GM23338 (cell line): ENCODE measurements around the gene HTT. TPM values are rescaled to one million over a fixed set of nuclear protein-coding genes. Genes with fewer than 3 reads are reported as not detected.

Experiments
- ATAC-seq: fragments of 200-7000 bp; cut with Tn5 transposase; 3 replicates; pipeline ENCODE4 v1.9.1; 2020
- DNase-seq: peaks from one replicate; pipeline ENCODE4 v3.0.0-alpha.2; 2015; ENCODE audit warnings: low spot score
- H2AFZ ChIP-seq: fragments of 200-600 bp; sonication (generic); 2 replicates; pipeline ENCODE4 v1.8.0; 2016; ENCODE audit warnings: antibody characterized with exemption, mild to moderate bottlenecking, moderate library complexity
- H3F3A ChIP-seq: fragments of 200-600 bp; sonication (generic); replicated peaks from 2 replicates; pipeline ENCODE4 v1.8.0; 2017; ENCODE audit warnings: antibody characterized with exemption, mixed run types, low read depth
- H3K27ac ChIP-seq: fragments of 200-600 bp; sonication (generic); 2 replicates; pipeline ENCODE4 v1.6.1; 2016; ENCODE audit warnings: low read depth
- H3K27me3 ChIP-seq: fragments of 200-600 bp; sonication (generic); 2 replicates; pipeline ENCODE4 v1.8.0; 2016; ENCODE audit warnings: mild to moderate bottlenecking, mixed run types, moderate library complexity; ENCODE audit not compliant: insufficient read depth
- H3K36me3 ChIP-seq: fragments of 200-600 bp; sonication (generic); 2 replicates; pipeline ENCODE4 v1.8.0; 2016; ENCODE audit warnings: mild to moderate bottlenecking; ENCODE audit not compliant: insufficient read depth
- H3K4me1 ChIP-seq: fragments of 200-600 bp; sonication (generic); 2 replicates; pipeline ENCODE4 v1.8.0; 2016; ENCODE audit warnings: mild to moderate bottlenecking, moderate library complexity; ENCODE audit not compliant: insufficient read depth
- H3K4me2 ChIP-seq: fragments of 200-600 bp; sonication (generic); 2 replicates; pipeline ENCODE4 v1.7.1; 2017; ENCODE audit warnings: mixed run types
- H3K4me3 ChIP-seq: fragments of 200-600 bp; sonication (generic); 2 replicates; pipeline ENCODE4 v1.6.1; 2016; ENCODE audit warnings: mixed run types
- H3K79me2 ChIP-seq: fragments of 200-600 bp; sonication (generic); replicated peaks from 2 replicates; pipeline ENCODE4 v1.8.0; 2017; ENCODE audit warnings: mild to moderate bottlenecking; ENCODE audit not compliant: insufficient read depth
- H3K9me2 ChIP-seq: fragments of 200-600 bp; sonication (generic); 2 replicates; pipeline ENCODE4 v1.8.0; 2017; ENCODE audit not compliant: insufficient read depth
- H4K20me1 ChIP-seq: fragments of 200-600 bp; sonication (generic); replicated peaks from 2 replicates; pipeline ENCODE4 v1.8.0; 2017; ENCODE audit warnings: mild to moderate bottlenecking; ENCODE audit not compliant: insufficient read depth
- H3K27ac Mint-ChIP-seq: 2 replicates; pipeline ENCODE4 v1.8.0; 2020; ENCODE audit warnings: inconsistent platforms, mild to moderate bottlenecking, moderate library complexity, mixed read lengths
- H3K27me3 Mint-ChIP-seq: 3 replicates; pipeline ENCODE4 v1.8.0; 2022; ENCODE audit warnings: low read depth, mild to moderate bottlenecking, moderate library complexity, mixed read lengths, inconsistent platforms; ENCODE audit not compliant: insufficient read depth, poor library complexity
- H3K36me3 Mint-ChIP-seq: 3 replicates; pipeline ENCODE4 v1.8.0; 2021; ENCODE audit warnings: low read depth, mild to moderate bottlenecking, inconsistent platforms, moderate library complexity, mixed read lengths
- H3K4me1 Mint-ChIP-seq: 3 replicates; pipeline ENCODE4 v1.8.0; 2020; ENCODE audit warnings: mild to moderate bottlenecking, inconsistent platforms, mixed read lengths
- H3K4me3 Mint-ChIP-seq: 3 replicates; pipeline ENCODE4 v1.8.0; 2021; ENCODE audit warnings: moderate library complexity, mild to moderate bottlenecking, inconsistent platforms, mixed read lengths
- H3K9me3 Mint-ChIP-seq: 3 replicates; pipeline ENCODE4 v1.8.0; 2020; ENCODE audit warnings: moderate library complexity, mild to moderate bottlenecking, inconsistent platforms, mixed read lengths
- EZH2phosphoT487 ChIP-seq: fragments of 200-600 bp; sonication (generic); IDR thresholded peaks from one replicate; pipeline ENCODE4 v1.8.1; 2018; ENCODE audit warnings: antibody characterized with exemption; ENCODE audit not compliant: unreplicated experiment
- ZNF114 ChIP-seq: fragments of 250-450 bp; sonication (Bioruptor Pico); IDR thresholded peaks from 2 replicates; pipeline ENCODE4 v1.5.0; 2020; ENCODE audit warnings: mild to moderate bottlenecking, moderate library complexity
- polyA plus RNA-seq: library from polyadenylated mRNA; unstranded; fragments of >200 nt; fragmentation: Nextera tagmentation; extraction: Ambion mirVana; gene quantifications from 2 replicates; pipeline ENCODE4 v1.2.1, GENCODE V29; 2016
- total RNA-seq: library from RNA; depleted of rRNA; stranded (reverse); fragments of >200 nt; shearing (Covaris generic); gene quantifications from 2 replicates; pipeline ENCODE4 v1.2.3, GENCODE V29; 2014
- TF ChIP-seq, protein P1 (sequence below): IDR thresholded peaks from one replicate; pipeline ENCODE4 v1.6.1; 2018; ENCODE audit warnings: antibody characterized with exemption; ENCODE audit not compliant: unreplicated experiment
- TF ChIP-seq, protein P2 (sequence below): IDR thresholded peaks from 2 replicates; pipeline ENCODE4 v1.6.1; 2016; ENCODE audit warnings: antibody characterized with exemption
- TF ChIP-seq, protein P3 (sequence below), 2 experiments: fragments of 200-600 bp in 1 of 2; sonication (generic) in 1 of 2; conservative IDR thresholded peaks; 2 replicates each; pipeline versions ENCODE4 v1.5.1 to v1.6.1; 2016 to 2017; ENCODE audit warnings: antibody characterized with exemption in 2 of 2, low read depth in 2 of 2, mild to moderate bottlenecking in 2 of 2, moderate library complexity in 1 of 2

The HTT gene
- total and polyA plus RNA-seq, 2 experiments from 2014 or later = 26.6 to 67.7 TPM

DNA sequence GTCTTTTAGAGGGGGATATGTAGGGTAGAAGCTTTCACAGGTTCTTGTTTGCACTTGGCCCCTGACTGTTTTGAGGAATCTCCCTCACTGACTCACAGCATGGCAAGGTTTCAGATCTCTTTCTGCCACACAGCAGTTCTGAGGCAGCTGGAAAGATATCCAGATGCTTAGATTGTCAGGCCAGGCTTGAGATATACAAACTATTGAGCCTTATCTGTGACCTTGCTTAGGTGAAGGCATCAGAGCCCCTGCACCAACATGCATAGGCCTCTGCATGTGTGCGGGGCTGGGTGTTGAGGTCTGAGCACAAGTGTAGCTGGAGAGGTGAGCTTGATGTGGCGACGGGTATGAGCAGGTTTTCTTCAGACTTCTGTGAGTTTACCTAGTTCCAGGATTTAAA lies 93.5 kb downstream of the HTT start:
- Histone ChIP-seq H3K4me2 (no peak overlapping the region), H3K27ac (peak overlapping the region; percentile 66), H2AFZ (no peak overlapping the region), H3K4me1 (peaks cover 17% of the 10 kb centered on the region; the same call in 1 of the 2 replicates), H4K20me1 (peaks cover 4% of the 10 kb centered on the region), H3K4me3 (no peak overlapping the region), H3K36me3 (0 out of 2 replicates have a peak, but pooled peaks cover 4% of the 10 kb centered on the region), H3K9me2 (no peaks in the 10 kb centered on the region), H3K79me2 (peaks cover 74% of the 10 kb centered on the region), H3K27me3 (no peaks in the 10 kb centered on the region), H3F3A (no peaks in the 10 kb centered on the region)
- peaks cover 32% of the 10 kb centered on the region for H3K4me1 Mint-ChIP-seq
- H3K9me3 Mint-ChIP-seq = peaks cover 6% of the 10 kb centered on the region; the same call in 2 of the 3 replicates
- peaks cover 72% of the 10 kb centered on the region for H3K36me3 Mint-ChIP-seq
- DNase-seq (peak; percentile 30), ATAC-seq (peak; percentile 86)
- peak overlapping the region; percentile 50 for H3K4me3 Mint-ChIP-seq
- no peak for TF ChIP-seq ZNF114 (CRISPR knock-in tag)
- no peak for TF ChIP-seq EZH2phosphoT487
- H3K27ac Mint-ChIP-seq = peak overlapping the region; percentile 89
- peaks cover 8% of the 10 kb centered on the region for H3K27me3 Mint-ChIP-seq

DNA sequence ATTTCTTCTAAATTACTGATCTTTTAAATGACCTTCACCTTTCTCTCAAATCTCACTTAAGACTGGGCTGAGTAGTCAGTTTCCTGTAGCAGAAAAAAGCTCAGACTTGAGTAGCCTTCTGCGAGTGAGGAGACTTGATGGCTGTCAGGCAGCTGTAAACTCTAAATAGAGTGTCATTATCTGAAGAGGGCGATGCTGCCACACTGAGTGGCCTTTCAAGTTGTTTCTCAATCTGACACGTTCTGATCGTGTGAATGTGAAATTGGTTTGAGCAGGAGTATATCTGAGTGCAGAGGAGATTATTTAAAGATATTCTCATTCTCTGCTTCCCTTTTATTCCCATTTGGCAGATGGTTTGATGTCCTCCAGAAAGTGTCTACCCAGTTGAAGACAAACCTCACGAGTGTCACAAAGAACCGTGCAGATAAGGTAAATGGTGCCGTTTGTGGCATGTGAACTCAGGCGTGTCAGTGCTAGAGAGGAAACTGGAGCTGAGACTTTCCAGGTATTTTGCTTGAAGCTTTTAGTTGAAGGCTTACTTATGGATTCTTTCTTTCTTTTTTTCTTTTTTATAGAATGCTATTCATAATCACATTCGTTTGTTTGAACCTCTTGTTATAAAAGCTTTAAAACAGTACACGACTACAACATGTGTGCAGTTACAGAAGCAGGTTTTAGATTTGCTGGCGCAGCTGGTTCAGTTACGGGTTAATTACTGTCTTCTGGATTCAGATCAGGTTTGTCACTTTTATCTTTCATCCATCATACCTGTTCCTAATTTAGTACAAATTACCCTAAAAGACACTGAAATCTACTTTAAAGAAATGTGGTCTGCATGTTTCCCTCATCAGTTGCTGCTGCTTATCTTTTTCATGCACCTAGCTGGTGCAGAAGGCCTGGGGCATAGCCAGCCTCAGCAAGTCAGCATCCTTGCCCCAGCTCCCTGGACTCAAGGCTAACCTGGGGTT lies 100.2 kb downstream of the HTT start:
- no peaks in the 10 kb centered on the region for H3K4me1 Mint-ChIP-seq
- H3K4me3 Mint-ChIP-seq = no peak overlapping the region
- no peak for DNase-seq
- H3K79me2 ChIP-seq = peaks cover 21% of the 10 kb centered on the region
- peaks cover 4% of the 10 kb centered on the region for H3K27me3 Mint-ChIP-seq
- H4K20me1 ChIP-seq = peaks cover 12% of the 10 kb centered on the region; the same call in 1 of the 2 replicates
- TF ChIP-seq, protein P1, sequence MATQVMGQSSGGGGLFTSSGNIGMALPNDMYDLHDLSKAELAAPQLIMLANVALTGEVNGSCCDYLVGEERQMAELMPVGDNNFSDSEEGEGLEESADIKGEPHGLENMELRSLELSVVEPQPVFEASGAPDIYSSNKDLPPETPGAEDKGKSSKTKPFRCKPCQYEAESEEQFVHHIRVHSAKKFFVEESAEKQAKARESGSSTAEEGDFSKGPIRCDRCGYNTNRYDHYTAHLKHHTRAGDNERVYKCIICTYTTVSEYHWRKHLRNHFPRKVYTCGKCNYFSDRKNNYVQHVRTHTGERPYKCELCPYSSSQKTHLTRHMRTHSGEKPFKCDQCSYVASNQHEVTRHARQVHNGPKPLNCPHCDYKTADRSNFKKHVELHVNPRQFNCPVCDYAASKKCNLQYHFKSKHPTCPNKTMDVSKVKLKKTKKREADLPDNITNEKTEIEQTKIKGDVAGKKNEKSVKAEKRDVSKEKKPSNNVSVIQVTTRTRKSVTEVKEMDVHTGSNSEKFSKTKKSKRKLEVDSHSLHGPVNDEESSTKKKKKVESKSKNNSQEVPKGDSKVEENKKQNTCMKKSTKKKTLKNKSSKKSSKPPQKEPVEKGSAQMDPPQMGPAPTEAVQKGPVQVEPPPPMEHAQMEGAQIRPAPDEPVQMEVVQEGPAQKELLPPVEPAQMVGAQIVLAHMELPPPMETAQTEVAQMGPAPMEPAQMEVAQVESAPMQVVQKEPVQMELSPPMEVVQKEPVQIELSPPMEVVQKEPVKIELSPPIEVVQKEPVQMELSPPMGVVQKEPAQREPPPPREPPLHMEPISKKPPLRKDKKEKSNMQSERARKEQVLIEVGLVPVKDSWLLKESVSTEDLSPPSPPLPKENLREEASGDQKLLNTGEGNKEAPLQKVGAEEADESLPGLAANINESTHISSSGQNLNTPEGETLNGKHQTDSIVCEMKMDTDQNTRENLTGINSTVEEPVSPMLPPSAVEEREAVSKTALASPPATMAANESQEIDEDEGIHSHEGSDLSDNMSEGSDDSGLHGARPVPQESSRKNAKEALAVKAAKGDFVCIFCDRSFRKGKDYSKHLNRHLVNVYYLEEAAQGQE = no peak
- TF ChIP-seq, protein P2, sequence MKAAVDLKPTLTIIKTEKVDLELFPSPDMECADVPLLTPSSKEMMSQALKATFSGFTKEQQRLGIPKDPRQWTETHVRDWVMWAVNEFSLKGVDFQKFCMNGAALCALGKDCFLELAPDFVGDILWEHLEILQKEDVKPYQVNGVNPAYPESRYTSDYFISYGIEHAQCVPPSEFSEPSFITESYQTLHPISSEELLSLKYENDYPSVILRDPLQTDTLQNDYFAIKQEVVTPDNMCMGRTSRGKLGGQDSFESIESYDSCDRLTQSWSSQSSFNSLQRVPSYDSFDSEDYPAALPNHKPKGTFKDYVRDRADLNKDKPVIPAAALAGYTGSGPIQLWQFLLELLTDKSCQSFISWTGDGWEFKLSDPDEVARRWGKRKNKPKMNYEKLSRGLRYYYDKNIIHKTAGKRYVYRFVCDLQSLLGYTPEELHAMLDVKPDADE = no peak
- TF ChIP-seq, protein P3, sequence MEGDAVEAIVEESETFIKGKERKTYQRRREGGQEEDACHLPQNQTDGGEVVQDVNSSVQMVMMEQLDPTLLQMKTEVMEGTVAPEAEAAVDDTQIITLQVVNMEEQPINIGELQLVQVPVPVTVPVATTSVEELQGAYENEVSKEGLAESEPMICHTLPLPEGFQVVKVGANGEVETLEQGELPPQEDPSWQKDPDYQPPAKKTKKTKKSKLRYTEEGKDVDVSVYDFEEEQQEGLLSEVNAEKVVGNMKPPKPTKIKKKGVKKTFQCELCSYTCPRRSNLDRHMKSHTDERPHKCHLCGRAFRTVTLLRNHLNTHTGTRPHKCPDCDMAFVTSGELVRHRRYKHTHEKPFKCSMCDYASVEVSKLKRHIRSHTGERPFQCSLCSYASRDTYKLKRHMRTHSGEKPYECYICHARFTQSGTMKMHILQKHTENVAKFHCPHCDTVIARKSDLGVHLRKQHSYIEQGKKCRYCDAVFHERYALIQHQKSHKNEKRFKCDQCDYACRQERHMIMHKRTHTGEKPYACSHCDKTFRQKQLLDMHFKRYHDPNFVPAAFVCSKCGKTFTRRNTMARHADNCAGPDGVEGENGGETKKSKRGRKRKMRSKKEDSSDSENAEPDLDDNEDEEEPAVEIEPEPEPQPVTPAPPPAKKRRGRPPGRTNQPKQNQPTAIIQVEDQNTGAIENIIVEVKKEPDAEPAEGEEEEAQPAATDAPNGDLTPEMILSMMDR (conservative IDR thresholded peaks at IDR 0.05; ENCODE audit: low read depth in 2 of 2) = 0 out of 4 replicates have a peak, but pooled peaks of 1 of the 2 experiments have one; percentile 2
- H3K4me1 ChIP-seq = no peaks in the 10 kb centered on the region
- H3F3A ChIP-seq = no peaks in the 10 kb centered on the region
- H3K4me2 ChIP-seq = no peak overlapping the region
- ATAC-seq = no peak
- peaks cover 61% of the 10 kb centered on the region for H3K36me3 Mint-ChIP-seq
- no peaks in the 10 kb centered on the region for H3K9me2 ChIP-seq
- no peak overlapping the region for H2AFZ ChIP-seq
- no peaks in the 10 kb centered on the region; the same call in 2 of the 3 replicates for H3K9me3 Mint-ChIP-seq
- no peak overlapping the region for H3K27ac Mint-ChIP-seq
- peaks cover 26% of the 10 kb centered on the region for H3K36me3 ChIP-seq
- no peaks in the 10 kb centered on the region for H3K27me3 ChIP-seq
- H3K27ac ChIP-seq = no peak overlapping the region
- H3K4me3 ChIP-seq = no peak overlapping the region
